ENCODE measurements around the gene MARVELD1. TPM values are rescaled to one million over a fixed set of nuclear protein-coding genes. Genes with fewer than 3 reads are reported as not detected.
"Not testable (repeated sequence)": the region's sequence is repeated elsewhere in the genome, so short reads cannot be mapped to it uniquely, and the experiment has no call there.

Gene MARVELD1
- 55.7 and 55.8 TPM in 2 replicates for polyA plus RNA-seq (2014; cell fraction: cytosol; rRNA removed)
- polyA plus RNA-seq (2014; cell fraction: nucleus; rRNA removed), result 24.1 and 40.1 TPM in 2 replicates

- DNase-seq (ENCODE audit: low spot score), result peak; percentile 80
Observed at GRCh38 chr10:97713339-97713825, at the start of gene MARVELD1. TSS of gene MARVELD1 (plus strand) at chr10:97713730. CDS start at chr10:97713877, 147 bp downstream.

DNA sequence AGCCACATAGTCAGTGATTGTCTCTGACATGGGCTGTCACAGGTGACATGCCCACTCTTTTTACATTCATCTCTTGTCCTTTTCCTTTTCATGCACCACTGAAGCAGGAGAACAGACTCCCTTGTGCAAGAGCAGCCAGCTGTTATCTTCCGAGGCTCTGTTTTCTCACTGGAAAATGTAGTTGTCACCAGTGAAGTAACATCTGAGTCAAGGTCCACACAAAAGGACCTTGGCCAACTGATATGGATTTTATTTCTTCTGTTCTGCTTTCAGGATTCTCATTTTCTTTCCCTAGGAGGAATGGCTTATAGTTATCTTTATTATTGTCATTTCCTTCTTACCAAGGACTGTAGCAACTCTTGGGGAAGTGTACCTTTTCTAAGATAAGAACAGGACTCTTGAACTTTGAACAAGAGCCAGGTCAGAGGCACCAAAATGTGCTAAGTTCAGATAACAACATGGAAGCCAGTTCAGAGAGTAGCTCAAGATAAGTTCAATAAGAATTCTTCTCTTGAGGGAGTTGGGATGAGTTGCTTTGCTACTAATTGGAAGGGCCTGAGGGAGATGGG, 49.2 kb upstream of the MARVELD1 start:
- no peak for DNase-seq (ENCODE audit: low spot score)

DNA sequence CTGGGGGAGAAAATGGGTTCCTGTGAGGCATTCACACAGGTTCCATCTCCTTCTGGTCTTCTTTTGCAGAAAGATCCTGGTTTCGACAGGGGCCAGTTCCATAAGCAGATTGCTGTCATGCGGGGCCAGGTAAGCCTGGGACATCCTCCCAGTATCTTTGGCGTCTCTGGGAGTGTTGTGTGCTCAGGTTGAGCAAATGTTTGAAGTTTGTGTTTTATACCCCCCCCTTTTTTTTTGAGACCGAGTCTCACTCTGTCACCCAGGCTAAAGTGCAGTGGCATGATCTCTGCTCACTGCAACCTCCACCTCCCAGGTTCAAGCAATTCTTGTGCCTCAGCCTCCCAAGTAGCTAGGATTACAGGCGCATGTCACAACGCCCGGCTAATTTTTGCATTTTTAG, 46.5 kb upstream of the MARVELD1 start:
- no peak for DNase-seq (ENCODE audit: low spot score)

DNA sequence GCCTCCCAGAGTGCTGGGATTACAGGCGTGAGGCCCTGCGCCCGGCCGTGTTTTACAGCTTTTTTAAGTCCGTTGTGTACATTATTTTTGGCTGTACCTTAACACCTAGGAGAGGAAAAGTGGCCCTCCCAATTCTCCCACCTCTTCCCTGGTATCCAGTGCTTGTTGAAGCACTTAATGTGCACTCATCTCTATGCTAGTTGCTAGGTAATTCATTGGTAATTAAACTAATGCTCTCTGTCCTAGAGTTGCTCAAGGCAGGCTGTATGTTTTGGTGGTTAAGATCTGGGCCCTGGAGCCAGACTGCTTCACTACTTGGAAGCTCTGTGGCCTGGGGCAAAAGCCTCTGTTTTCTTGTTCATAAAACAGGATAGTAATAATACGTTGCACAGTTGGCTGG, 46.1 kb upstream of the MARVELD1 start:
- no peak for DNase-seq (ENCODE audit: low spot score)

- DNase-seq (ENCODE audit: low spot score), result no peak
Observed at GRCh38 chr10:97669571-97669970, 44.0 kb upstream of the MARVELD1 start.

- DNase-seq (ENCODE audit: low spot score), result no peak
Observed at GRCh38 chr10:97673736-97674525, 39.6 kb upstream of the MARVELD1 start.

DNA sequence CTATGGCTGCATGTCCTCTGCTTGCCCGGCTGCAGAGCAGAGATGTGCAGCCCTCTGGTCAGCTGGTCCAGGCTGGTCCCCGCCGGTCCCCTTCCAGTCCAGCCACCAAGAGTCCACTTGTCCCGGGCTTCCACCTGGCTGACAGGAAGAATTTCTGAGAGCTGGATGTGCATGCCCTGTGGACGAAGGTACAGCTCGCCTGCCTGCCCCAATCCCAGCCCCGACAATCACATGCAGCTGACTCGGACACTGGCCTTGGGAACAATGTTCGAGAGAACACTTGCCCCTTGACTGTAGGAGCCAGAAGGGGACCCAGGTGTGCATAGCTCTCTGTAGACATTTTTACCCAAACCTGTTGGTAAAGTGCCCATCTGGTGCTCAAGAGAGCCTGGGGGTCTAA, 38.3 kb upstream of the MARVELD1 start:
- DNase-seq (ENCODE audit: low spot score), result no peak

GRCh38 chr10:97676770-97677581, 36.6 kb upstream of the MARVELD1 start:
- DNase-seq (ENCODE audit: low spot score), result peak; percentile 57

GRCh38 chr10:97679594-97679993, 33.9 kb upstream of the MARVELD1 start:
- DNase-seq (ENCODE audit: low spot score), result no peak

GRCh38 chr10:97682042-97682441, 31.5 kb upstream of the MARVELD1 start:
- DNase-seq (ENCODE audit: low spot score), result no peak

- peak; percentile 29 for DNase-seq (ENCODE audit: low spot score)
Observed at GRCh38 chr10:97683556-97684367, 29.8 kb upstream of the MARVELD1 start.

DNA sequence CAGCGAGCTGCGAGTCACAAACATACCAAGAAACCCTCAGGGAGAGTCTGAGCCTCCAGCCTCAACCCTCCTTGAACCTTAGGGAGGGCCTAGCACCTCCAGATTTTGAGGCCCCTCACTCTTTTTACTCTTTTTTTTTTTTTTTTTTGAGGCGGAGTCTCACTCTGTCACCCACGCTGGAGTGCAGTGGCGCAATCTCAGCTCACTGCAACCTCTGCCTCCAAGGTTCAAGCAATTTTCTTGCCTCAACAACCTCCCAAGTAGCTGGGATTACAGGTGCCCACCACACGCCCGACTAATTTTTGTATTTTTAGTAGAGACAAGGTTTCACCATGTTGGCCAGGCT, 29.2 kb upstream of the MARVELD1 start:
- not testable (repeated sequence) for DNase-seq (ENCODE audit: low spot score)

DNA sequence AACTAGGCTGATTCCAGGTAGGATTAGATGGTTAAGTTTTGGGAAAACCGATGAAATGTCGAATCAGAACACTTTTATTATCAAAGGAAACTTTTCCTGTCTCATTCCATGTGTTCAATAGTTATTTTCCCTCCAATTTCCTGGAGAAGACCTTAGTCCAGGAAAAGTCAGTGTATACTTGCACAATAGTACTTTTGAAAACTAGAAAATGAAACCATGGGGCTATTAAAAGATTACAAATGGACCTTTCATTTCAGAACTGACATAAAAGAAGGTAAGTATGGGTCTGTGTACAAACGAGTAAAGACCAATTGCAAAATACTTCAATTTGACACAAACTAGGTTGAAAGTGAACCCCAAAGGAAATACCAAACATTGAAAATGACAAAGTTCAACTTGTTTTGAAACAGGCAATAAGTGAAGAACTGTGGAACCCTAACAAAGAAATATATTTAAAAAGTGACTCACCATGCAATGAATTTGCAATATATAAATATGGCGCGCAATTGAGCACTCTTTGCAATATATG, 28.6 kb upstream of the MARVELD1 start:
- DNase-seq (ENCODE audit: low spot score), result no peak

DNA sequence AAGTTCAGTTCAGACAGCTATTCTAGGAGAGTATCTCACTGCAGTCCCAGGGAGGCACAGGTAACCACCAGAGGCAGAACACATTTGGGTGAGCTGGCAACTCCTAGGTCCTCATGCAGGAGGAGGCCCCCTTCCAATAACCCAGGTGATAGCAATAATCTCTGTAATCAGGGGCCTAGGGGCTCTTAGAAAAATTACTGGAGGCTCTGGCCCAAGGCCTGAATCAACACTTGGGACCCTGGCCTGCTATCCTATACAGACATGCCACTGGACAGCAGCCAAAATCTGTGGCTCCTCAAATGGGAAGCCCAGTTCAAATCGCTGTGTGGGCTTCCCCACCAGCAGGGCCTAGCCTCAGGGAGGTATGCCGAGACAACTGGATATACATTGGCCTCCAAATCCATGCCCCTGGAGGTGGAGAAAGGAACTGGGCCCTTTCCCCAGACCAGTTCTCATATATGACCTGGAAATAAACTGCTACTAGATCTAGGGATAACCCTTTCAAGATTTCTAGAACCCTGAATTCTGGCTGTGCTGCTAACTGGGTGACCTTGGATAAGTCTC, 28.1 kb upstream of the MARVELD1 start:
- peak; percentile 44 for DNase-seq (ENCODE audit: low spot score)

GRCh38 chr10:97686301-97686961, 27.1 kb upstream of the MARVELD1 start:
- no peak for DNase-seq (ENCODE audit: low spot score)

- DNase-seq (ENCODE audit: low spot score), result peak; percentile 97
Observed at GRCh38 chr10:97686962-97687784, 26.4 kb upstream of the MARVELD1 start, which contains the start of gene AVPI1. TSS of gene AVPI1 (minus strand) at chr10:97687241. CDS start at chr10:97679905, 7,336 bp downstream.

GRCh38 chr10:97687785-97688781, 25.4 kb upstream of the MARVELD1 start:
- DNase-seq (ENCODE audit: low spot score), result no peak

DNA sequence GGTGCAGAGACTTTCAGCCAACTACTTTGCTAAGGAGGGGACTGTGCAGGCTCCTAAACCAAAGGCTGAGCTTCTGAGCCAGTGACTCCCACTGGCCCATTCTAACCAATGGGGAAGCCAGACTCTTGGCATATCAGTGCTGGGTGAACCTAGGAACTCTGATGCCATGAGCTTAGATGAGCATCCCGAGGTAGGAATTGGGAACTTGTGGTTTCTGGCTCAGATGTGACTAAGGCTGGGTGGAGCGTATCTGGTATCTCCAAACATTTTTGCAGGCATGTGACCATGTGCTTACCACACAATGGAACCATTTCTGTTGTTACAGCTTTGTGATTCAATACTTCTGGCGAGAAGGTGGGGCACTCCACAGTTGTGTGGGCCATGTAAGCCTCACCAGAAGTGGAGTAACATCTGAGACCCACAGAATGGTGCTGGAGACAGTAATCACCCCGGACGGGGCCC, 23.9 kb upstream of the MARVELD1 start:
- no peak for DNase-seq (ENCODE audit: low spot score)

Data from SK-N-DZ (cell line).